Panc1 (cell line): ENCODE data around the gene RPUSD3. TPM values are rescaled to one million over a fixed set of nuclear protein-coding genes. Genes with fewer than 3 reads are reported as not detected.

ENCODE experiments used
- ATAC-seq: fragments of 200-7000 bp; cut with Tn5 transposase; 2 replicates; pipeline ENCODE4 v1.9.1; 2020; ENCODE audit warnings: mild to moderate bottlenecking, moderate library complexity
- Bru-seq: library from RNA; stranded (reverse); fragments of 400-500 nt; gene quantifications from one replicate; lab custom pipeline; 2021; lab: Mats Ljungman, UMichigan
- BruChase-seq, 2 experiments: library from RNA; stranded (reverse); fragments of 400-500 nt; gene quantifications; one replicate each; lab custom pipeline; 2021; lab: Mats Ljungman, UMichigan
- BruUV-seq: library from RNA; stranded (reverse); fragments of 400-500 nt; replicated peaks from 2 replicates; lab custom pipeline; 2021; lab: Mats Ljungman, UMichigan
- CTCF ChIA-PET: fragments of 300-600 bp; sonication (Branson Sonifier 250); formaldehyde crosslinking; loops from one replicate; lab custom pipeline; 2022; ENCODE audit warnings: antibody characterized with exemption; lab: Charles Lee
- POLR2A ChIA-PET: fragments of 300-600 bp; sonication (Branson Sonifier 250); formaldehyde crosslinking; loops from one replicate; lab custom pipeline; 2022; ENCODE audit warnings: antibody characterized with exemption; lab: Charles Lee
- DNase-seq: peaks from one replicate; pipeline ENCODE4 v3.0.0-alpha.2; 2010; ENCODE audit warnings: low read depth, low spot score
- H3K27ac ChIP-seq: 2 replicates; pipeline ENCODE4 v1.5.1; 2011; ENCODE audit warnings: mild to moderate bottlenecking, low read length, inconsistent platforms
- H3K27me3 ChIP-seq: fragments of 200-500 bp; sonication (Bioruptor generic); 2 replicates; pipeline ENCODE4 v1.6.0; 2014; ENCODE audit warnings: low read length, inconsistent platforms; ENCODE audit not compliant: control insufficient read depth, insufficient read depth
- H3K36me3 ChIP-seq: fragments of 200-500 bp; sonication (Bioruptor generic); 2 replicates; pipeline ENCODE4 v1.5.1; 2014; ENCODE audit warnings: inconsistent platforms, mild to moderate bottlenecking, low read length, moderate library complexity; ENCODE audit not compliant: control insufficient read depth, insufficient read depth
- H3K4me1 ChIP-seq: 2 replicates; pipeline ENCODE4 v1.5.1; 2011; ENCODE audit warnings: inconsistent platforms, mild to moderate bottlenecking, low read length, moderate library complexity; ENCODE audit not compliant: control insufficient read depth, insufficient read depth
- H3K4me3 ChIP-seq, 2 experiments: 2 replicates each; pipeline ENCODE4 v1.5.1; 2011 to 2012; ENCODE audit warnings: low read depth in 2 of 2, low read length in 2 of 2, mild to moderate bottlenecking in 2 of 2, inconsistent platforms in 1 of 2, moderate library complexity in 1 of 2
- H3K9me3 ChIP-seq: fragments of 200-500 bp; sonication (Bioruptor generic); 2 replicates; pipeline ENCODE4 v1.5.1; 2014; ENCODE audit warnings: low read depth, mild to moderate bottlenecking, inconsistent platforms, low read length, moderate library complexity; ENCODE audit not compliant: control insufficient read depth, insufficient read depth
- POLR2AphosphoS5 ChIP-seq: IDR thresholded peaks from 2 replicates; pipeline ENCODE4 v1.6.1; 2012; ENCODE audit warnings: mild to moderate bottlenecking, low read depth, low read length, moderate library complexity
- REST ChIP-seq, 2 experiments: IDR thresholded peaks; 2 replicates each; pipeline ENCODE4 v1.6.1; 2011 to 2012; ENCODE audit warnings: low read depth in 2 of 2, control low read depth in 1 of 2, low read length in 1 of 2, mild to moderate bottlenecking in 1 of 2, moderate library complexity in 1 of 2; ENCODE audit not compliant: insufficient read depth in 1 of 2
- TCF7L2 ChIP-seq: IDR thresholded peaks from 2 replicates; pipeline ENCODE4 v1.6.1; 2011; ENCODE audit warnings: mild to moderate bottlenecking, low read depth, low read length, inconsistent platforms
- in situ Hi-C: cut with HindIII; loops from 2 replicates; pipeline ENCODE4 v1.10.0; 2016; ENCODE audit warnings: low sequenced_read_pairs, low pct_unique_long_range_greater_than_20kb
- intact Hi-C: fragments of 100-400 bp; cut with micrococcal nuclease; formaldehyde crosslinking; loops from one replicate; pipeline ENCODE4 v1.10.0; 2022; ENCODE audit not compliant: unreplicated experiment
- long read RNA-seq: library from polyadenylated mRNA; unstranded; transcript quantifications from one replicate; pipeline ENCODE4 v2.0.0, GENCODE V29; 2021; ENCODE audit not compliant: unreplicated experiment
- polyA plus RNA-seq: library from polyadenylated mRNA; unstranded; fragments of >200 nt; gene quantifications from one replicate; pipeline ENCODE4 v1.2.1, GENCODE V29; 2012; ENCODE audit warnings: missing spikeins; ENCODE audit not compliant: insufficient read length
- total RNA-seq: library from RNA; stranded (reverse); gene quantifications from one replicate; pipeline ENCODE4 v1.2.1, GENCODE V29; 2021; ENCODE audit not compliant: unreplicated experiment

RPUSD3 gene
- 40.4 TPM for total RNA-seq
- polyA plus RNA-seq: 33.4 TPM
- percentile 68 among the genes with signal in this experiment for Bru-seq, nascent RNA
- percentile 76 among the genes with signal in this experiment for BruChase-seq, experiment 1, labeled RNA remaining after a 2-hour chase
- BruChase-seq, experiment 2, labeled RNA remaining after a 6-hour chase: percentile 73 among the genes with signal in this experiment
- long read RNA-seq, transcript RPUSD3-216 (4 exons, 2,491 nt): minor isoform, 6 of 71 reads
- long read RNA-seq, transcript RPUSD3-201 (9 exons, 1,225 nt): major isoform, 43 of 71 reads
- long read RNA-seq, partial matches to known transcripts: 1 of 71 reads
- long read RNA-seq, other reads (novel, unspliced or antisense): 17 of 71 reads

GRCh38 chr3:9843715-9844438 is at the start of gene RPUSD3:
Gene RPUSD3 (minus strand): TSS chr3:9844008. CDS start chr3:9843990, 18 bp downstream.
- TF ChIP-seq POLR2AphosphoS5: peak; percentile 50; the same call in 1 of the 2 replicates
- no peak for TF ChIP-seq REST (IDR thresholded peaks at IDR 0.05; ENCODE audit: insufficient read depth in 1 of 2, low read depth in 2 of 2, low read length in 1 of 2)
- Histone ChIP-seq H3K4me3 (peak within 1 kb of the TSS; percentile 68 to 81), H3K9me3 (no peaks in the 10 kb centered on the region), H3K36me3 (no peaks in the 10 kb centered on the region; the same call in 1 of the 2 replicates), H3K27me3 (no peaks in the 10 kb centered on the region), H3K4me1 (no peaks in the 10 kb centered on the region), H3K27ac (peak within 1 kb of the TSS; percentile 87)
- intact Hi-C loops: loop anchor here (10.0 kb wide), 1 partner anchor 81 kb away; no protein-coding TSS in a partner anchor
- POLR2A ChIA-PET: no interaction called here
- ATAC-seq (peak; percentile 99), DNase-seq (peak; percentile 69)
- in situ Hi-C loops: no loop called here
- CTCF ChIA-PET: interaction anchor here (0.6 to 1.5 kb wide), 2 partner anchors 89 to 102 kb away, joined by 6 to 7 read pairs; no protein-coding TSS in a partner anchor
- BruUV-seq: no TSS peak

- POLR2A ChIA-PET: interaction anchor here (0.7 kb wide), 1 partner anchor 25 kb away, joined by 3 read pairs; no protein-coding TSS in a partner anchor
- ATAC-seq: no peak
- intact Hi-C loops (no loop called here), in situ Hi-C loops (no loop called here)
- no peaks in the 10 kb centered on the region for H3K9me3 ChIP-seq
- DNase-seq: no peak
- peak overlapping the region; percentile 84 to 90 for H3K4me3 ChIP-seq
- peaks cover 3% of the 10 kb centered on the region; the same call in 1 of the 2 replicates for H3K4me1 ChIP-seq
- H3K27me3 ChIP-seq: no peaks in the 10 kb centered on the region
- CTCF ChIA-PET: no interaction called here
- TSS peak; percentile 81 for BruUV-seq
- TF ChIP-seq TCF7L2 (no peak), REST (IDR thresholded peaks at IDR 0.05; ENCODE audit: insufficient read depth in 1 of 2, low read depth in 2 of 2, low read length in 1 of 2) (no peak)
- H3K27ac ChIP-seq: peak overlapping the region; percentile 94
- H3K36me3 ChIP-seq: peaks cover 8% of the 10 kb centered on the region; the same call in 1 of the 2 replicates
These were observed 47.3 kb upstream of the RPUSD3 start for GRCh38 chr3:9891072-9891622.
